HepG2 (cell line): ENCODE measurements around the gene MED12L. TPM values are rescaled to one million over a fixed set of nuclear protein-coding genes. Genes with fewer than 3 reads are reported as not detected.
A peak's percentile ranks its signal among the peaks of the same experiment; 100 is the strongest.

ENCODE experiments used
- CEBPZ ChIP-seq: IDR thresholded peaks from 2 replicates; pipeline ENCODE4 v1.6.1; 2012; ENCODE audit warnings: low read length, improper control_type of control experiment
- FOXA3 ChIP-seq: IDR thresholded peaks from 2 replicates; pipeline ENCODE4 v1.6.1; 2016; ENCODE audit warnings: missing genetic modification reagents, missing compliant biosample characterization
- GATAD2A ChIP-seq: IDR thresholded peaks from 2 replicates; pipeline ENCODE4 v1.6.1; 2016
- GFI1 ChIP-seq: sonication (generic); formaldehyde crosslinking; IDR thresholded peaks from 2 replicates; pipeline ENCODE4 v1.5.0; 2020; ENCODE audit warnings: missing genetic modification reagents, mild to moderate bottlenecking, borderline replicate concordance
- HIC2 ChIP-seq: sonication (generic); formaldehyde crosslinking; IDR thresholded peaks from 2 replicates; pipeline ENCODE4 v1.9.0; 2022; ENCODE audit warnings: low read depth, missing genetic modification reagents
- IKZF4 ChIP-seq: sonication (generic); formaldehyde crosslinking; IDR thresholded peaks from 2 replicates; pipeline ENCODE4 v1.5.1; 2020; ENCODE audit warnings: borderline replicate concordance, mild to moderate bottlenecking, low read depth, missing genetic modification reagents; ENCODE audit errors: not compliant biosample characterization
- ISL2 ChIP-seq: sonication (generic); formaldehyde crosslinking; IDR thresholded peaks from 2 replicates; pipeline ENCODE4 v1.5.0; 2020; ENCODE audit warnings: missing genetic modification reagents
- LCORL ChIP-seq, 2 experiments: fragments of 450-650 bp in 1 of 2; sonication (generic) in 1 of 2; formaldehyde crosslinking in 1 of 2; IDR thresholded peaks; 2 replicates each; pipeline versions ENCODE4 v1.5.0 to v1.6.1; 2017 to 2020; ENCODE audit warnings: antibody characterized with exemption in 1 of 2, missing genetic modification reagents in 1 of 2
- NCOA2 ChIP-seq: sonication (generic); formaldehyde crosslinking; IDR thresholded peaks from 2 replicates; pipeline ENCODE4 v1.8.0; 2022; ENCODE audit warnings: inconsistent platforms
- PHB2 ChIP-seq: fragments of 450-650 bp; IDR thresholded peaks from 2 replicates; pipeline ENCODE4 v1.6.1; 2018; ENCODE audit not compliant: partially characterized antibody
- PHF21A ChIP-seq: sonication (generic); formaldehyde crosslinking; IDR thresholded peaks from 2 replicates; pipeline ENCODE4 v1.5.0; 2020; ENCODE audit warnings: mild to moderate bottlenecking, missing genetic modification reagents
- RFXANK ChIP-seq: IDR thresholded peaks from 2 replicates; pipeline ENCODE4 v1.6.1; 2016
- SAP130 ChIP-seq: IDR thresholded peaks from 2 replicates; pipeline ENCODE4 v1.6.1; 2016; ENCODE audit warnings: low read depth
- SOX5 ChIP-seq: IDR thresholded peaks from 2 replicates; pipeline ENCODE4 v1.6.1; 2016; ENCODE audit warnings: borderline replicate concordance
- U2AF1 ChIP-seq: fragments of 200-400 bp; formaldehyde crosslinking; optimal IDR thresholded peaks from 2 replicates; pipeline ENCODE3; 2017; ENCODE audit warnings: mild to moderate bottlenecking, low read depth, low read length
- ZBTB37 ChIP-seq: sonication (generic); formaldehyde crosslinking; IDR thresholded peaks from 2 replicates; pipeline ENCODE4 v1.4.0; 2020; ENCODE audit warnings: mild to moderate bottlenecking, missing genetic modification reagents
- ZNF281 ChIP-seq: sonication (generic); formaldehyde crosslinking; IDR thresholded peaks from 2 replicates; pipeline ENCODE4 v1.4.0; 2020; ENCODE audit warnings: missing genetic modification reagents, borderline replicate concordance
- ZNF567 ChIP-seq: sonication (generic); formaldehyde crosslinking; IDR thresholded peaks from 2 replicates; pipeline ENCODE4 v1.8.1; 2023; ENCODE audit warnings: mild to moderate bottlenecking, missing genetic modification reagents, borderline replicate concordance
- ZNF672 ChIP-seq: sonication (generic); formaldehyde crosslinking; IDR thresholded peaks from 2 replicates; pipeline ENCODE4 v1.8.1; 2022; ENCODE audit warnings: missing genetic modification reagents
- ZNF800 ChIP-seq: sonication (generic); formaldehyde crosslinking; IDR thresholded peaks from 2 replicates; pipeline ENCODE4 v1.4.0; 2020; ENCODE audit warnings: missing genetic modification reagents
- polyA plus RNA-seq, 8 experiments: library from polyadenylated mRNA; depleted of rRNA in 3 of 8; stranded (reverse) in 7 of 8; unstranded in 1 of 8; fragments of >200 nt; fragmentation: Illumina TruSeq in 4 of 8; extraction: Trizol in 4 of 8; gene quantifications; 2 replicates each; pipeline versions ENCODE4 v1.2.1 to v1.2.3, GENCODE V29; 2011 to 2016; ENCODE audit warnings: low read depth in 4 of 8, missing spikeins in 1 of 8, mixed read lengths in 1 of 8; ENCODE audit not compliant: insufficient read depth in 1 of 8
- total RNA-seq, 5 experiments: library from RNA; depleted of rRNA; stranded (reverse); fragments of >200 nt; fragmentation: Illumina TruSeq; extraction: Trizol; gene quantifications; 2 replicates each; pipeline ENCODE4 v1.2.3, GENCODE V29; 2016; ENCODE audit warnings: low read depth in 1 of 5

MED12L gene
- total and polyA plus RNA-seq, 2 of the 13 experiments (the other 11 are each of a cell fraction or from before 2014, with no cell fraction given), result 0.07 to 0.64 TPM

- no peak for TF ChIP-seq ZNF281
- no peak for TF ChIP-seq ZNF800
- peak; percentile 95 for TF ChIP-seq FOXA3 (CRISPR knock-in tag)
- no peak for TF ChIP-seq ZBTB37 (CRISPR knock-in tag)
- TF ChIP-seq GATAD2A (CRISPR knock-in tag), result peak; percentile 62
- no peak for TF ChIP-seq CEBPZ
- TF ChIP-seq PHF21A, result peak; percentile 55
- no peak for TF ChIP-seq U2AF1
- TF ChIP-seq LCORL (IDR thresholded peaks at IDR 0.05), result no peak
- no peak for TF ChIP-seq LCORL (CRISPR knock-in tag; IDR thresholded peaks at IDR 0.05)
- TF ChIP-seq SAP130 (CRISPR knock-in tag), result peak; percentile 80
- TF ChIP-seq RFXANK (CRISPR knock-in tag), result no peak
- TF ChIP-seq ZNF567 (CRISPR knock-in tag), result no peak
- peak; percentile 93 for TF ChIP-seq SOX5 (CRISPR knock-in tag)
- TF ChIP-seq ZNF672 (CRISPR knock-in tag), result no peak
- TF ChIP-seq ISL2 (CRISPR knock-in tag), result peak; percentile 16; the same call in 1 of the 2 replicates
- peak; percentile 63 for TF ChIP-seq NCOA2 (CRISPR knock-in tag)
- TF ChIP-seq PHB2, result no peak
- TF ChIP-seq IKZF4 (CRISPR knock-in tag), result no peak
- TF ChIP-seq GFI1 (CRISPR knock-in tag), result peak; percentile 78
- no peak for TF ChIP-seq HIC2 (CRISPR knock-in tag)
These were observed 198.5 kb downstream of the MED12L start (continued) for GRCh38 chr3:151283907-151284461.
